Gastrocnemius medialis (tissue), 4 donors: ENCODE measurements around the gene LDLRAD4. TPM values are rescaled to one million over a fixed set of nuclear protein-coding genes. Genes with fewer than 3 reads are reported as not detected.

Source experiments
- ATAC-seq, 2 donors: fragments of 150-250 bp; one replicate each; pipeline ENCODE4 v1.9.1; 2016
- DNase-seq, 2 donors: peaks; one replicate each; pipeline ENCODE4 v3.0.0-alpha.2; 2019
- H3K27ac ChIP-seq, 4 donors: fragments of 200-600 bp; sonication (generic); 1 replicate in 1 of 4; 2 replicates in 3 of 4; pipeline ENCODE4 v1.5.1; 2016 to 2018; ENCODE audit warnings: mild to moderate bottlenecking in 2 of 4, moderate library complexity in 1 of 4
- H3K27me3 ChIP-seq, 3 donors: fragments of 200-600 bp; sonication (generic) in 2 of 3; 1 replicate in 1 of 3; 2 replicates in 2 of 3; pipeline versions ENCODE4 v1.5.1 to v1.6.0; 2016 to 2019; ENCODE audit warnings: mild to moderate bottlenecking in 1 of 3, moderate library complexity in 1 of 3
- H3K36me3 ChIP-seq, 2 donors: fragments of 200-600 bp; sonication (generic) in 1 of 2; one replicate each; pipeline ENCODE4 v1.5.1; 2017 to 2018
- H3K4me1 ChIP-seq, 2 donors: fragments of 200-600 bp; sonication (generic) in 1 of 2; one replicate each; pipeline ENCODE4 v1.5.1; 2016 to 2017; ENCODE audit warnings: mild to moderate bottlenecking in 2 of 2
- H3K4me3 ChIP-seq, 4 donors: fragments of 200-600 bp; sonication (generic) in 3 of 4; 1 replicate in 1 of 4; 2 replicates in 3 of 4; pipeline ENCODE4 v1.5.1; 2016 to 2019; ENCODE audit warnings: mild to moderate bottlenecking in 2 of 4
- H3K9me3 ChIP-seq, 3 donors: fragments of 200-600 bp; sonication (generic) in 2 of 3; 1 replicate in 1 of 3; 2 replicates in 2 of 3; pipeline ENCODE4 v1.5.1; 2016 to 2019
- POLR2A ChIP-seq, 2 donors: fragments of 450-650 bp; IDR thresholded peaks; one replicate each; pipeline ENCODE4 v1.6.1; 2017; ENCODE audit warnings: antibody characterized with exemption in 2 of 2, mild to moderate bottlenecking in 2 of 2, moderate library complexity in 2 of 2
- in situ Hi-C, 4 donors: fragments of 200-750 bp; cut with MboI; loops; one replicate each; pipeline versions ENCODE4 v1.15.0 to v1.8.0; 2017; ENCODE audit warnings: low sequenced_read_pairs in 4 of 4
- intact Hi-C: fragments of 100-400 bp; cut with DNase I; formaldehyde crosslinking; loops from one replicate; pipeline ENCODE4 v1.15.1; 2023; ENCODE audit warnings: low total_unique reads
- total RNA-seq, 4 donors: library from RNA; depleted of rRNA; stranded (reverse); fragments of >200 nt; gene quantifications; one replicate each; pipeline versions ENCODE4 v1.1.0 to v1.2.3, GENCODE V29; 2016
- TF ChIP-seq, protein P1 (sequence below), 5 experiments: fragments of 450-650 bp in 3 of 5; fragments of 200-600 bp in 2 of 5; sonication (generic) in 2 of 5; IDR thresholded peaks in 4 of 5; conservative IDR thresholded peaks in 1 of 5; 1 replicate in 4 of 5; 2 replicates in 1 of 5; pipeline ENCODE4 v1.5.1; 2016 to 2019; ENCODE audit warnings: antibody characterized with exemption in 5 of 5, mild to moderate bottlenecking in 3 of 5, moderate library complexity in 3 of 5

LDLRAD4 gene
- total RNA-seq, 4 donors from 2014 or later: 3.9 to 11.1 (median 6.5) TPM

DNA sequence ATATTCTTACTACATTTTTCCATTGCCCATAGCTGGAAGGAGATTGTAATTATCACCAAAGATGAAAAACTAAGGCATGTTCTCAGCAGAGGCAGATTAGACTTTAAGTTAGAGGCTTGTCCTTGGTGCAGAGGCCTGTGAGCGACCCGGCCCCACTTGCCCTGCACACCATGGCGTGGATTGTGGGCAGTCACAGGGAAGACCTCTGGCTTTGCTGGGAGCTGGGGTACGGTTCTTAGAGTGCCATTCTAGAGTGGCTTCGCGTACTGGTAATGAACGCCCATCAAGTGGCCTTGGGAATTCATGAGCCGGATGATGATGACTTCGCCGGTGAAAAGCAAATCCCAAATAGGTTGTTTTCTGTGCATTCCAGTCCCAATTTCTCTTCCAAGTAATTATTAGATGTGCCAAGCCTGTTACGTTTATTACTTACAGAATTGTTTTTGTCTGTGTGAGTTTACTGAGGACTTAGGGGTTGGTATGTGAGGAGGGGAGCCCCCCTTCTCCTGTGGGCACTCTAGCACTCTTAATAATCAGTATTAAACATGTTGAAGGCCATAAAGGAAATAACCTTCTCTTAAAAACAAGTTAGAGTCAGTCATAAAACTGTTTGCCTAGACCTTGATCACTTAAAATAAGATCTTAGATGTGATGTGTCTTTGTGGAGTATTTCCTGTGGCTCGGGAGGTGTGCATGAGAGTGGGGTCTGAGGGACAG, 90.6 kb downstream of the LDLRAD4 start:
- Histone ChIP-seq H3K4me1 (peaks cover 0 to 14% of the 10 kb centered on the region in 2 donors), H3K36me3 (no peaks in the 10 kb centered on the region), H3K4me3 (no peak overlapping the region), H3K9me3 (no peaks in the 10 kb centered on the region), H3K27me3 (no peaks in the 10 kb centered on the region), H3K27ac (no peak overlapping the region)
- no peak for TF ChIP-seq POLR2A (IDR thresholded peaks at IDR 0.05)
- TF ChIP-seq, protein P1, sequence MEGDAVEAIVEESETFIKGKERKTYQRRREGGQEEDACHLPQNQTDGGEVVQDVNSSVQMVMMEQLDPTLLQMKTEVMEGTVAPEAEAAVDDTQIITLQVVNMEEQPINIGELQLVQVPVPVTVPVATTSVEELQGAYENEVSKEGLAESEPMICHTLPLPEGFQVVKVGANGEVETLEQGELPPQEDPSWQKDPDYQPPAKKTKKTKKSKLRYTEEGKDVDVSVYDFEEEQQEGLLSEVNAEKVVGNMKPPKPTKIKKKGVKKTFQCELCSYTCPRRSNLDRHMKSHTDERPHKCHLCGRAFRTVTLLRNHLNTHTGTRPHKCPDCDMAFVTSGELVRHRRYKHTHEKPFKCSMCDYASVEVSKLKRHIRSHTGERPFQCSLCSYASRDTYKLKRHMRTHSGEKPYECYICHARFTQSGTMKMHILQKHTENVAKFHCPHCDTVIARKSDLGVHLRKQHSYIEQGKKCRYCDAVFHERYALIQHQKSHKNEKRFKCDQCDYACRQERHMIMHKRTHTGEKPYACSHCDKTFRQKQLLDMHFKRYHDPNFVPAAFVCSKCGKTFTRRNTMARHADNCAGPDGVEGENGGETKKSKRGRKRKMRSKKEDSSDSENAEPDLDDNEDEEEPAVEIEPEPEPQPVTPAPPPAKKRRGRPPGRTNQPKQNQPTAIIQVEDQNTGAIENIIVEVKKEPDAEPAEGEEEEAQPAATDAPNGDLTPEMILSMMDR (IDR thresholded peaks at IDR 0.05 in 4 of 5, conservative IDR thresholded peaks at IDR 0.05 in 1 of 5): no peak
- intact Hi-C loops (no loop called here), in situ Hi-C loops (no loop called here)
- DNase-seq (no peak), ATAC-seq (no peak)

GRCh38 chr18:13309748-13310670, 91.4 kb downstream of the LDLRAD4 start:
- no peak for DNase-seq
- ATAC-seq: no peak
- Histone ChIP-seq H3K27ac (no peak overlapping the region), H3K4me3 (no peak overlapping the region), H3K4me1 (peaks cover 0 to 14% of the 10 kb centered on the region in 2 donors), H3K9me3 (no peaks in the 10 kb centered on the region), H3K36me3 (no peaks in the 10 kb centered on the region), H3K27me3 (no peaks in the 10 kb centered on the region)
- no peak for TF ChIP-seq POLR2A (IDR thresholded peaks at IDR 0.05)
- intact Hi-C loops: no loop called here
- in situ Hi-C loops: no loop called here

DNA sequence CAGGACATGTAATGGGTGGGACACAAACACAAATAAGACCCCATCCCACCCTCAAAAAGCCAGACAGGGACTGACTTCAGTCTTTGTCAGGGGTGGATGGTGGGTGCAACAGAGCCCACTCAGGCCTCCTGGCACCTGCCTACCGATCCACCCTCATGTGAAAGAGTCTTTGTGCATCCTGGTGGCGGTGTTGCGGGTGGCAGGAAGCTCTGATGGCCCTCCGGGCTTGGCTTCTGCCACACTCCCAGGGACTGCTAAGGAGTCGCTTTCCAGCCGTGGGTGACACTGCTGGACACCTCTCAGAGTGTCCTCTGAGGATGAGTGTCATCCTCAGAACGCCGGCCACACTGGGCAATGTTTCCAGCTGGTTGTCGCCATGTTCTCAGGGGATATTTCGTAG, 92.6 kb downstream of the LDLRAD4 start:
- Histone ChIP-seq H3K9me3 (no peaks in the 10 kb centered on the region), H3K27ac (no peak overlapping the region), H3K4me3 (no peak overlapping the region), H3K4me1 (peaks cover 0 to 5% of the 10 kb centered on the region in 2 donors), H3K27me3 (no peaks in the 10 kb centered on the region), H3K36me3 (no peaks in the 10 kb centered on the region)
- intact Hi-C loops (no loop called here), in situ Hi-C loops (no loop called here)
- TF ChIP-seq, protein P1 (IDR thresholded peaks at IDR 0.05 in 4 of 5, conservative IDR thresholded peaks at IDR 0.05 in 1 of 5): no peak
- TF ChIP-seq POLR2A (IDR thresholded peaks at IDR 0.05): no peak
- DNase-seq: no peak
- ATAC-seq: no peak

- ATAC-seq (no peak), DNase-seq (no peak)
- in situ Hi-C loops: no loop called here
- TF ChIP-seq, protein P1 (IDR thresholded peaks at IDR 0.05 in 4 of 5, conservative IDR thresholded peaks at IDR 0.05 in 1 of 5): no peak
- no peak for TF ChIP-seq POLR2A (IDR thresholded peaks at IDR 0.05)
- Histone ChIP-seq H3K27me3 (no peaks in the 10 kb centered on the region), H3K4me1 (no peaks in the 10 kb centered on the region), H3K4me3 (no peak overlapping the region), H3K27ac (no peak overlapping the region), H3K36me3 (no peaks in the 10 kb centered on the region), H3K9me3 (no peaks in the 10 kb centered on the region)
- intact Hi-C loops: no loop called here
These were observed 94.0 kb downstream of the LDLRAD4 start for GRCh38 chr18:13312515-13312914.

GRCh38 chr18:13313006-13313686, 94.6 kb downstream of the LDLRAD4 start:
- Histone ChIP-seq H3K27me3 (no peaks in the 10 kb centered on the region), H3K4me3 (no peak overlapping the region), H3K36me3 (no peaks in the 10 kb centered on the region), H3K9me3 (no peaks in the 10 kb centered on the region), H3K4me1 (no peaks in the 10 kb centered on the region), H3K27ac (no peak overlapping the region)
- in situ Hi-C loops (no loop called here), intact Hi-C loops (no loop called here)
- no peak for TF ChIP-seq POLR2A (IDR thresholded peaks at IDR 0.05)
- TF ChIP-seq, protein P1 (IDR thresholded peaks at IDR 0.05 in 4 of 5, conservative IDR thresholded peaks at IDR 0.05 in 1 of 5): no peak
- ATAC-seq (no peak), DNase-seq (no peak)
